SK-N-SH treated with all-trans-retinoic acid at 6 μM for 48 hours (cell line): ENCODE data around the gene RETNLB.

Experiments
- ARNTL ChIP-seq: fragments of 450-650 bp; formaldehyde crosslinking; IDR thresholded peaks from 2 replicates; pipeline ENCODE4 v1.5.0; 2020; ENCODE audit warnings: low read depth, mild to moderate bottlenecking, moderate library complexity, borderline replicate concordance
- OSR1 ChIP-seq: fragments of 250-450 bp; sonication (Bioruptor Pico); IDR thresholded peaks from 2 replicates; pipeline ENCODE4 v1.8.0; 2022; ENCODE audit warnings: moderate library complexity, mild to moderate bottlenecking, inconsistent platforms
- PATZ1 ChIP-seq: fragments of 250-450 bp; sonication (Bioruptor Pico); IDR thresholded peaks from 2 replicates; pipeline ENCODE4 v1.8.0; 2020; ENCODE audit warnings: mild to moderate bottlenecking, moderate library complexity, borderline replicate concordance
- PPARA ChIP-seq: fragments of 250-450 bp; sonication (Bioruptor Pico); IDR thresholded peaks from 2 replicates; pipeline ENCODE4 v1.5.0; 2020; ENCODE audit warnings: mild to moderate bottlenecking, borderline replicate concordance
- TOX ChIP-seq: fragments of 250-450 bp; sonication (Bioruptor Pico); IDR thresholded peaks from 2 replicates; pipeline ENCODE4 v1.8.0; 2021; ENCODE audit warnings: mild to moderate bottlenecking, moderate library complexity, borderline replicate concordance

GRCh38 chr3:108780235-108780634, 23.0 kb upstream of the RETNLB start:
- TF ChIP-seq OSR1 (CRISPR knock-in tag), result no peak
- no peak for TF ChIP-seq TOX (CRISPR knock-in tag)
- TF ChIP-seq ARNTL (CRISPR knock-in tag), result no peak
- TF ChIP-seq PATZ1 (CRISPR knock-in tag), result no peak
- no peak for TF ChIP-seq PPARA (CRISPR knock-in tag)
